GM18951 (cell line): ENCODE measurements around the gene HOXD11.

Source experiments
- POLR2A ChIP-seq: IDR thresholded peaks from 4 replicates; pipeline ENCODE4 v1.6.1; 2011; ENCODE audit warnings: mild to moderate bottlenecking; ENCODE audit not compliant: insufficient read length, insufficient read depth; ENCODE audit errors: extremely low read depth
- in situ Hi-C: fragments of 300-500 bp; cut with MboI; formaldehyde crosslinking; loops from one replicate; pipeline ENCODE4 v1.12.0; 2022; ENCODE audit warnings: low sequenced_read_pairs, mixed read lengths, inconsistent platforms; ENCODE audit not compliant: unreplicated experiment

The HOXD11 gene

DNA sequence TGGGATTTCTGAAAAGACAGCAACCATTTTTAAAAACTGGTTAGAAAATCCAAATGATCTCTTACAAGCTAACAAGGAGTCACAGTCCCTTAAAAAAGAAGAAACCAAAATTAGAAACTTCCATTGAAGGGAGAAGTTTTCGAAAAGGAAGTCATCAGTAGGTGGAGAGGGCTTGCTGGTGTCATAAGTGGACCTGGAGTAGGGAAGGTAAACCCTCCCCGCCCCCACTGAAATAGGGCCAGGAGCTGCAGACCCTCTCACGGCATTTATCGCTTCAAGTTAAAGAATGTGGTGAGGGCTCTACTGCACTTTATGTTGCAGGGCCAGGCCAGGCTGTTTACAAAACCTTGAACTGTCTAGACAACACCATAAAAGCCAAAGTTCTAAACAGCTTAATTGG lies 2.9 kb downstream of the HOXD11 start:
- no peak for TF ChIP-seq POLR2A
- in situ Hi-C loops, result no loop called here

DNA sequence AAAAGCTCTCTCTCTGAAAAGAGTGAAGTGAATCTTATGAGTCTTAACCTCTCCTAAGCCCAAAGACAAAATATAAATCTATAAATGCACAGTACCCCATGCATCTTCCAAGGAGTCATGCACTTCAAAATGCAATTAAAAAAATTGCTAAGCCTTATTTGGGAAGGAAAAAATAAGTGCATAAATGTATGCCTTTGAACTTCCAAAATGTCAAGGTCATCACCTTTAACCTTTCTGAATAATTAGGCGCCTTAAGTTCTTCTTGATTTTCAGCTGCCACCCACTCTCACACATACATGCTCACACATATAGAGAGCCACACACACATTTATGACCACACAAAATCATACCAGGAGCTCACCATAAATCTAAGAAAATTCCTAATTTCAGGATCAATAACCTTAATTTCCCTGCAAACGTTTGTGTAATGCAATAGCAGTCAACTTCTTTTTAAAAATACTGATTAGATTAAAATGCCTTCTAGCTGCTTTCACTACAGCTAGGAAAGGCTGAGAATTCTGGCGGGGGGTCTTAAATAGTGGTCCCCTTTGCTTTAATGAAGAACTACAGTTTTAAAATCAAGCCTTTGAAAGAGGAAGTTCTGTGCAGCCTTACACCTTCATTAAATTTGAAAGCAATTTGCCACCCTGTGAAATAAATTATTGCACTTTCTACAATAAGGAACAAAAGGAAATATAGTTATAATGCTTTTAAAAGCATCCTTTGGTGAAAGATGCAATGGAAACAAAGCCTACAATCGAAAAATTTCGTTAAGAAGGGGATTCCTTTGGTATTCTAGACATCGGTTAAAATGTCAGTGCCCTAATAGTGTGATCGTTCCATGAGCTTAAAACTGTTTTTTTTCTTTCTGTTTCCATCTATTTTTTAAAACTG lies 3.6 kb downstream of the HOXD11 start:
- in situ Hi-C loops, result no loop called here
- TF ChIP-seq POLR2A, result no peak

DNA sequence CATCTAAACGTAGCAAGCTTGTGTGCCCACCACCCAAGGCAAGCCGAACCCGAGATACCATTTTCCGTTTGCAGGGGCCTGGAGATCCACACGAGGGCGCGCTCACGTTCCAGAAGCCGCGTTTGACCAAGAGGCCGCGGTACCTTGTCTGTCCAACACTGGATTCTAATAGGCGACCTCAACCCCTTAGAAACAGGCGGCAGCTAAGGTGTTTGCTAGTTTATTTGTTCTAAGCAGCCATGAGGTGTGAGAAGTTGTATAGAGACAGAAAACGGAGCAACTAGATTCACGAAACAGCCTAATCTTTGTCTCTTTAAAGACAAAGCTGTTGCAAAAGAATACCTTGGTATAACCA lies 4.2 kb downstream of the HOXD11 start:
- no peak for TF ChIP-seq POLR2A
- in situ Hi-C loops, result no loop called here

DNA sequence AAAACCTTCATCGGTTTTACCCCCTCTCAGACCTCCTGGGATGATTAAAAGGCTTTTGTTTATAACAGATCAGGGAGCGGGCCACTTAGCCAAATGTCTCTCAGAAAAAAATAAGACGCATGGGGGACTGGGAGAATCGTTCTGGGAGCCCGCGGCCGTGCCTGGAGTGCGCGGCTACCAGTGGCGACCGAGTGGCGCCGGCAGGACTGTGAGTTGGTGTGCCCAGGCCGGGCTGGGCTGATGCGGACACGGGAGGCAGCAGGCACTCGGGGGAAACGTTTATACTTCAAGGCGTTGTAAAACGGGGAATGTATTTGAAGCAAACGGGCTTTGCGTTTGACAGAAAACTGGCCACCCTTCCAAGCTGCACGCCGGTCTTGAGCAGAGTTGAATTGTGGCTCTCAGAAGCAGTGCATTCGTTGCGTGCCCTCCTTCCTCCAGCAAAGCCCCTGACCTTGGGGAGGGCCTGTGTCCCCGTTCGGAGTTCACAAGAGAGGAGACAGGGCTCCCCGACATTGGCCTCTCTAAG lies 4.8 kb downstream of the HOXD11 start:
- in situ Hi-C loops, result no loop called here
- no peak for TF ChIP-seq POLR2A

DNA sequence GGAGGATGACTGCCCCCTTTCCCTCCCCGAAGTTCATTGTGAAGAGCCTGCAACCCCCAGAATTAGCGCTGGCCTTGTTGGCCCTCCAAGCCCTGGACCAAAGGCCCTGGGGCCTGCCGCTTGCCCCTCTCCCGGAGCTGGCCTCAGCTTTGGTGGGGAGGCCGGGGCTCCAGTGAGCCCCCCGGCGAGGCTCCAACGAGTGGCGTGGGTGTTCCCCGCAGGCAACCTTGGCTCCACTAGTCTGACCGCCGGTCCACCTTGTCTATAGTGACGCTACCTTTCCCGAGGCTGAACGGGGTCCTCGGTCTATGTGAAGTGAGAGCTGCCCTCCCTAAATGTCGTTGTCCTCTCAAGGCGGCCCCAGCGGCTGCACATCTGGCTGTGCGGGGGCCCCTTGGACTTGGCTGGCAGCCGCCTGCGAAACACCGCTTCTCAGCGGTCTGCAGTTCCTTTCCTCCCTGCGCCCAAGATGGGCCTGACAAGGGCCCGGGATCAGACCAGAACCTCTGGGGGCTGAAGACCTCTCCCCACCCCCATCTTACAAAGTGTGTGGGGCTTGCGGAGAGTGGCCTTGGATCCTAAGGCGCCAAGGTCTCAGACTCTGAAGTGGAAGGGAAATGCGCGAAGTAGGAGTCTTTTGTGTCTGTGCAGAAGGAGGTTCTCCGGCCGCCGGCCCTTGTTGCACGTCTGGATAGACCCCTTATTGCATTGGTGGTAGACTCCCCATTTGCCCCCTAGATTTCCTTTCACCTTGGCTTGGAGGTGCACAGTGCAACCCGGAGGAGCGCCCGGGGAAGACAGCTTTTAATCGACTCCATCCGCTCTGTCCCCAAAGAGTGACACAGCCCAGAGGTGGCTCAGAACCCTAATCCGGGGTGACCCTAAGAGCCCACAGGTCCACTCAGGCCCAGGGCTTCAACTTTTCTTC lies 5.6 kb downstream of the HOXD11 start:
- in situ Hi-C loops, result no loop called here
- no peak for TF ChIP-seq POLR2A

DNA sequence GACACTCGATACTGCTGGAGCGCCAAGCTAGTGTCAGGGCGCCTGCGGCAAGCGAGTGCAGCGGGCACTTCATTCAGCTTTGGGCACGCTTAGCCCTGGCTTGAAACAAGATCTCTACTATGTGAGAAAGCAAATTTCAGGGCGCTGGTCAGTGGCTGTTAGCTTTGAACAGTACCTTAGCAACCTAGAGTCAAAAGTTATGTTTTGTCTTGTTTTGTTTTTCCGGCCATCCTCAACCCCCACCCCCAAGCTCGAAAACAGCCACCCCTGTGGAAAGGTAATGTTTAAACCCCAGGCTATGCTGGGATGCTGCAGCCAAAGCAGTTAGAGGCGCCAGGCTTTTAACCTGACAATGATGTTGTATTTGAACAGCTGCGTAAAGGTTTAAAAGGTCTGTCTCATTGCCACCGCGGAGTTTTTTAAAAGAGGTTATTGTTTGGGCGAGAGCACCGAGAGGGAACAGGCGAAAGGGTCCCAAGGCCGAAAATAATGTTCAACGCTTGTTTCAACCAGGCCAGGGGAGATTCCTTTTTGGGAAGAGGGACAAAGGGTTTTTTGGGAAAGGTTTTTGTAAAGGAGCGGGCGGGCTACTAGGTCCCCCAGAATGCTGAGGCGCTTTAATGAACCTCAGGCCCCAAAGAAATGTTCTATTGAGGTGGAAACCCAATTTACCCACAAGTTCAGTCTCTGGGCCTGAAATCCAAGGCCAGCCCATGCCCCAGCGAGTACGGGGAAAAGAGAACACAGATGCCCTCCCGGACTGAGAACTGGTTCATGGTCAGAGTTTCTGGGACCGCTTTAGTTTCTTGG lies 7.2 kb downstream of the HOXD11 start:
- in situ Hi-C loops, result no loop called here
- TF ChIP-seq POLR2A, result no peak

DNA sequence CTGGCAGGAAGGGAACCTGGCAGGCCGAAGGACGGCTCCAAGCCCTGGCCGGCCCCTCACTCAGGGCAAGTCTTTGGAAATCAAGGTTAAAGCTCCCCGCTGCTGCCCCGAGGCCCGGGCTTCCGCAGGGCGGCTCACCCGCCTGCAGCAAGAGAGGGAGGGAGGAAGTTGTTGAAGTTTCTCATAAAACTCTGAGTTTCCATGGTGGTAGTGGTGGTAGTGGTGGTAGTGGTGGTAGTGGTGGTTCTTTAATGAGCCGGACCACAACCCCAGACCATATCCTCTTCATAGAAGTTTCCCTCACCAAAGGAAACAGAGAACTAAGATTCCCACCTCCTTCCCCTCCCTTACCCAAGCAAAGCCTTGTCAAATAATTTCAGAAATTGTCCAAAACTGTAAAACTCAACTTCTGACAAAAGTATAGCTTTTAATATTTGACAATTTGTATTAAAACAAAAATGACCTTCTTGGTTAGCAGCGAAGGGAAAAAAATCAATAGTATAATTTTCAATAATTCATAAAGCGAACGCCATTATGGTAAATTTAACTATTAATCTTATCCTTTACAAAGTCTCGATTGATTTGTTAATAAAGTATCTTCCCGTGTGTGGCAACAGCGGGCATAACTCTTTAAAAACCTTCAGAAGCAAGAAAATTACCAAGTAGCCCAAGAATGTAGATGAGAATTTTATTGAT lies 8.0 kb downstream of the HOXD11 start:
- in situ Hi-C loops, result no loop called here
- no peak for TF ChIP-seq POLR2A

DNA sequence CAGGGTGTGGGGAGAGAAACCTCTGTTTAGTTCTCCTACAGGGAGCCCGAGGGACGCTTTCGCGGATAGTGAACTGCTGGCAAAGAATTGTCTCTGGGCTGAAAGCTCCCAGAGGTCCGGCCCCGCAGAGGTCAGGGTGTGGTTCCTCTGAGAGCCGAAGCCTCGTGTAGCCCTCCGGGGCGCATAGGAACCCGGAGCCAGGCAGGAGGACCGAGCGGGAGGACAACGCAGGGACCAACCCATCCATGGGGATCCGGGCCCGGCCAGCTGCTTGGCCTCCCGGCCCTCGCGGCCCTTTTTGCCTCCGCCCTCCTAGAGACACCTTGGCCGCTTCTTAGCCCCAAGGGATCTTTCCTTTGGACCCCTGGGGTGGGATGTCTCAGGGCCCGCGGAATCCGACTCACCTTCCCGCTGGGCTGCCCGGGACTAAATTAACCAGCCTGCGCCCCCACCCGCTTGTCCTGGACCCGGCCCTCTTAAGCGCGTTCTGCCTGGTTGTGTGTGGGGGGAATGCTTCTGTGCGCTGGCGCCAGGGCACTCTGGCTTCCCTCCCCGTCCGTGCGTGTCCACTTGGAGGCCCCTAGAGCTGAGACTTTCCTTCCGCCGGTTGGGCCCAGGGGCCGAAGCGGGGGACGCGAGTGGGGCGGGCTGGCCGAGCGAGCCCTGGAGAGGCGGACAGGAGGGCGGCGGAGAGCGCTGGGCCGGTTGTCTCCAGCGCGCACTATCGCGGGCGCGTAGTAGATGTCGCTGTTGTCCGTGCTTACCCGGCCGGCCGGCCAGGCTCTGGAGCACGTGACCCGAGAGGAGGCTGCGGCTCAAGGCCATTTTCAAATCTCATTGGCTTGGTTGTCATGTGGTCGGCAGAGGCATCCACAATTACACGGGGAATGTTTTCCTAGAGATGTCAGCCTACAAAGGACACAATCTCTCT lies 9.1 kb downstream of the HOXD11 start, which contains the start of gene HOXD10:
Gene HOXD10, plus strand, starts transcription at position 896 of the 931 bp plus-strand sequence. CDS start 56 bp downstream, outside the sequence.
- in situ Hi-C loops, result no loop called here
- no peak for TF ChIP-seq POLR2A

DNA sequence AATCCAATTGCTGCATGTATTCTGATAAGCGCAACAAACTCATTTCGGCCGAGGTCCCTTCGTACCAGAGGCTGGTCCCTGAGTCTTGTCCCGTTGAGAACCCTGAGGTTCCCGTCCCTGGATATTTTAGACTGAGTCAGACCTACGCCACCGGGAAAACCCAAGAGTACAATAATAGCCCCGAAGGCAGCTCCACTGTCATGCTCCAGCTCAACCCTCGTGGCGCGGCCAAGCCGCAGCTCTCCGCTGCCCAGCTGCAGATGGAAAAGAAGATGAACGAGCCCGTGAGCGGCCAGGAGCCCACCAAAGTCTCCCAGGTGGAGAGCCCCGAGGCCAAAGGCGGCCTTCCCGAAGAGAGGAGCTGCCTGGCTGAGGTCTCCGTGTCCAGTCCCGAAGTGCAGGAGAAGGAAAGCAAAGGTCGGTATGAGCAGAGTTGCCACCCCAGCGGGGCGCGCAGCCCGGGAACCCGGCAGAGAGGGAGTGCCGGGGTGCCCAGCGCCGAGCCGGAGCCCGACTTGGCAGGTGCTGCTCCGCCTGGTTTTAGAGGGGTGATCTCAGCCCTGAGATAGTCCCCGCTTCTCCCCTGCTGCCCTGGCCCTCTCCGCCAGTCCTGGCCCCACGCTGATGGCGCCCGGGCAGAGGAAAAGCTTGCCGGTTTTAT lies 10.2 kb downstream of the HOXD11 start:
- in situ Hi-C loops, result no loop called here

DNA sequence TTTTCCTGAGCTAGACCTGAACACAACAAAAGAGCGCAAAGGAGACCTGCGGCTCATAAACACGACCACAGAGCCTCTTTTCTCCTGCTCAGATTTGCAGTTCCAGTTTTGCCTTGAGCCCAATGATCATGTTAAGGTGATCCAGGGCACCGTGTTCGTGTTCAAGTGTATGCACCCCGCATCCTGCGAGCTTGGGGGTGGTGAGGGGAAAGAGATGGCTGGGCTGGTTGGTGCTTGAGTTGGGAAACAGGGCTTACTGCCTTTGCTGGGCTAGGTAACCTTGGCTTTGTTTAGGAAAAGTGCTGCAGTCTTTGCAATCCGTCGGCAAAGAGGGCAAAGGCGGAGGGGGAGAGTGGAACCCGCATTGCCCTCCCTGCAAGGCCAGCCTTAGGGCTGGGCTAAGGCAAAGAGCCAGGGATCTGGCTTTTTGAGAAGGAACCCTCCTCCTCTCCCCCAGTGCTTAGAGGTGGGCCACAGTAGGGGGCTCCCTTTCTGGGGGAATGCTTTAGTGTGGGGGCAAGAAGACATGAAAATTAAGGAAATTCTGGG lies 10.8 kb downstream of the HOXD11 start:
- TF ChIP-seq POLR2A, result no peak
- in situ Hi-C loops, result no loop called here

More for the DNA sequence above, 10.2 kb downstream of the HOXD11 start:
- no peak for TF ChIP-seq POLR2A
